Hepatocyte (in vitro differentiated cells): ENCODE results near the gene OR5D14. TPM values are rescaled to one million over a fixed set of nuclear protein-coding genes. Genes with fewer than 3 reads are reported as not detected.

Source experiments
- DNase-seq: peaks from one replicate; pipeline ENCODE4 v3.0.0-alpha.2; 2016; ENCODE audit warnings: low spot score
- H2AFZ ChIP-seq: fragments of 200-600 bp; sonication (generic); 2 replicates; pipeline ENCODE4 v1.6.0; 2016; ENCODE audit warnings: antibody characterized with exemption, mild to moderate bottlenecking
- H3K27ac ChIP-seq: fragments of 200-600 bp; sonication (generic); 2 replicates; pipeline ENCODE4 v1.5.1; 2016; ENCODE audit warnings: mild to moderate bottlenecking
- H3K27me3 ChIP-seq: fragments of 200-600 bp; sonication (generic); 2 replicates; pipeline ENCODE4 v1.6.1; 2016
- H3K36me3 ChIP-seq: fragments of 200-600 bp; sonication (generic); replicated peaks from 2 replicates; pipeline ENCODE4 v1.5.1; 2016; ENCODE audit warnings: low read depth; ENCODE audit not compliant: insufficient read depth
- H3K4me1 ChIP-seq: fragments of 200-600 bp; sonication (generic); 2 replicates; pipeline ENCODE4 v1.5.1; 2016; ENCODE audit warnings: mild to moderate bottlenecking, moderate library complexity; ENCODE audit not compliant: insufficient read depth
- H3K4me2 ChIP-seq: fragments of 200-600 bp; sonication (generic); 2 replicates; pipeline ENCODE4 v1.6.0; 2016
- H3K4me3 ChIP-seq: fragments of 200-600 bp; sonication (generic); 2 replicates; pipeline ENCODE4 v1.5.1; 2016; ENCODE audit warnings: mild to moderate bottlenecking
- H3K79me2 ChIP-seq: fragments of 200-600 bp; sonication (generic); 2 replicates; pipeline ENCODE4 v1.6.0; 2017; ENCODE audit warnings: mild to moderate bottlenecking
- H3K9me2 ChIP-seq: fragments of 200-600 bp; sonication (generic); replicated peaks from 2 replicates; pipeline ENCODE4 v1.6.0; 2017; ENCODE audit warnings: mild to moderate bottlenecking; ENCODE audit not compliant: insufficient read depth
- H3K9me3 ChIP-seq: fragments of 200-600 bp; sonication (generic); 2 replicates; pipeline ENCODE4 v1.5.1; 2016; ENCODE audit warnings: low read depth, mild to moderate bottlenecking
- H4K20me1 ChIP-seq: fragments of 200-600 bp; sonication (generic); 2 replicates; pipeline ENCODE4 v1.6.0; 2016; ENCODE audit warnings: mild to moderate bottlenecking; ENCODE audit not compliant: insufficient read depth, poor library complexity, severe bottlenecking
- EZH2 ChIP-seq: fragments of 200-600 bp; sonication (generic); IDR thresholded peaks from 2 replicates; pipeline ENCODE4 v1.6.1; 2016; ENCODE audit warnings: antibody characterized with exemption, mild to moderate bottlenecking, borderline replicate concordance
- EZH2phosphoT487 ChIP-seq: fragments of 200-600 bp; sonication (generic); IDR thresholded peaks from one replicate; pipeline ENCODE4 v1.6.1; 2018; ENCODE audit warnings: antibody characterized with exemption, mild to moderate bottlenecking, low read depth, moderate library complexity; ENCODE audit not compliant: unreplicated experiment, severe bottlenecking
- WGBS: methylation state at CpG from one replicate; pipeline ENCODE4 v1.1.6; 2016; ENCODE audit warnings: low lambda C conversion rate; ENCODE audit errors: missing lambda C conversion rate; 5-methylcytosine and 5-hydroxymethylcytosine counted together
- polyA plus RNA-seq: library from polyadenylated mRNA; unstranded; fragments of >200 nt; fragmentation: Nextera tagmentation; extraction: Ambion mirVana; gene quantifications from 2 replicates; pipeline ENCODE4 v1.2.1, GENCODE V29; 2016
- total RNA-seq: library from RNA; depleted of rRNA; stranded (reverse); fragments of >200 nt; gene quantifications from 2 replicates; pipeline ENCODE4 v1.2.3, GENCODE V29; 2014
- TF ChIP-seq, protein P1 (sequence below): fragments of 200-600 bp; sonication (generic); IDR thresholded peaks from 2 replicates; pipeline ENCODE4 v1.5.1; 2016; ENCODE audit warnings: antibody characterized with exemption, mild to moderate bottlenecking; ENCODE audit not compliant: poor library complexity

OR5D14 gene
- total and polyA plus RNA-seq, 2 experiments from 2014 or later: not detected

- Histone ChIP-seq H3K36me3 (no peaks in the 10 kb centered on the region), H3K27me3 (no peaks in the 10 kb centered on the region), H2AFZ (no peak within 1 kb of the TSS), H3K4me3 (no peak within 1 kb of the TSS), H3K4me1 (no peaks in the 10 kb centered on the region), H4K20me1 (no peaks in the 10 kb centered on the region), H3K9me2 (no peaks in the 10 kb centered on the region), H3K79me2 (no peaks in the 10 kb centered on the region), H3K4me2 (no peak within 1 kb of the TSS), H3K9me3 (no peaks in the 10 kb centered on the region), H3K27ac (no peak within 1 kb of the TSS)
- 49% methylated on average over 3 of the region's 3 CpGs for WGBS
- TF ChIP-seq EZH2phosphoT487: no peak
- no peak for TF ChIP-seq EZH2
- TF ChIP-seq, protein P1, sequence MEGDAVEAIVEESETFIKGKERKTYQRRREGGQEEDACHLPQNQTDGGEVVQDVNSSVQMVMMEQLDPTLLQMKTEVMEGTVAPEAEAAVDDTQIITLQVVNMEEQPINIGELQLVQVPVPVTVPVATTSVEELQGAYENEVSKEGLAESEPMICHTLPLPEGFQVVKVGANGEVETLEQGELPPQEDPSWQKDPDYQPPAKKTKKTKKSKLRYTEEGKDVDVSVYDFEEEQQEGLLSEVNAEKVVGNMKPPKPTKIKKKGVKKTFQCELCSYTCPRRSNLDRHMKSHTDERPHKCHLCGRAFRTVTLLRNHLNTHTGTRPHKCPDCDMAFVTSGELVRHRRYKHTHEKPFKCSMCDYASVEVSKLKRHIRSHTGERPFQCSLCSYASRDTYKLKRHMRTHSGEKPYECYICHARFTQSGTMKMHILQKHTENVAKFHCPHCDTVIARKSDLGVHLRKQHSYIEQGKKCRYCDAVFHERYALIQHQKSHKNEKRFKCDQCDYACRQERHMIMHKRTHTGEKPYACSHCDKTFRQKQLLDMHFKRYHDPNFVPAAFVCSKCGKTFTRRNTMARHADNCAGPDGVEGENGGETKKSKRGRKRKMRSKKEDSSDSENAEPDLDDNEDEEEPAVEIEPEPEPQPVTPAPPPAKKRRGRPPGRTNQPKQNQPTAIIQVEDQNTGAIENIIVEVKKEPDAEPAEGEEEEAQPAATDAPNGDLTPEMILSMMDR: no peak
- DNase-seq: no peak
Measured at GRCh38 chr11:55838452-55838851, 43.1 kb downstream of the OR5D14 start, which contains the start of gene OR5D16. TSS of gene OR5D16 (plus strand) at chr11:55838752. CDS start at chr11:55838752, 0 bp downstream.

Other genes with a start within 250 kb of the OR5D14 start
- not detected in 2 replicates for gene OR4C15, start 241.1 kb upstream of the OR5D14 start, total RNA-seq
- gene OR4C15, start 241.1 kb upstream of the OR5D14 start, polyA plus RNA-seq: not detected in 2 replicates
- not detected in 2 replicates for gene OR4C16, start 223.4 kb upstream of the OR5D14 start, total RNA-seq
- not detected in 2 replicates for gene OR4C16, start 223.4 kb upstream of the OR5D14 start, polyA plus RNA-seq
- gene OR4C11, start 187.9 kb upstream of the OR5D14 start, total RNA-seq: not detected in 2 replicates
- gene OR4C11, start 187.9 kb upstream of the OR5D14 start, polyA plus RNA-seq: not detected in 2 replicates
- not detected in 2 replicates for gene OR4P4, start 160.4 kb upstream of the OR5D14 start, total RNA-seq
- not detected in 2 replicates for gene OR4P4, start 160.4 kb upstream of the OR5D14 start, polyA plus RNA-seq
- not detected in 2 replicates for gene OR4S2, start 147.2 kb upstream of the OR5D14 start, total RNA-seq
- not detected in 2 replicates for gene OR4S2, start 147.2 kb upstream of the OR5D14 start, polyA plus RNA-seq
- not detected in 2 replicates for gene OR4C6, start 133.4 kb upstream of the OR5D14 start, total RNA-seq
- not detected in 2 replicates for gene OR4C6, start 133.4 kb upstream of the OR5D14 start, polyA plus RNA-seq
- gene OR5D13, start 22.1 kb upstream of the OR5D14 start, total RNA-seq: not detected in 2 replicates
- gene OR5D13, start 22.1 kb upstream of the OR5D14 start, polyA plus RNA-seq: not detected in 2 replicates
- not detected in 2 replicates for gene OR5L1, start 15.8 kb downstream of the OR5D14 start, total RNA-seq
- not detected in 2 replicates for gene OR5L1, start 15.8 kb downstream of the OR5D14 start, polyA plus RNA-seq
- gene OR5D18, start 24.1 kb downstream of the OR5D14 start, total RNA-seq: not detected in 2 replicates
- gene OR5D18, start 24.1 kb downstream of the OR5D14 start, polyA plus RNA-seq: not detected in 2 replicates
- gene OR5L2, start 31.7 kb downstream of the OR5D14 start, total RNA-seq: not detected in 2 replicates
- gene OR5L2, start 31.7 kb downstream of the OR5D14 start, polyA plus RNA-seq: not detected in 2 replicates
- gene OR5D16, start 43.2 kb downstream of the OR5D14 start, total RNA-seq: not detected in 2 replicates
- gene OR5D16, start 43.2 kb downstream of the OR5D14 start, polyA plus RNA-seq: not detected in 2 replicates
- gene TRIM51, start 87.7 kb downstream of the OR5D14 start, total RNA-seq: not detected in 2 replicates
- not detected in 2 replicates for gene TRIM51, start 87.7 kb downstream of the OR5D14 start, polyA plus RNA-seq
- not detected in 2 replicates for gene OR5W2, start 119.0 kb downstream of the OR5D14 start, total RNA-seq
- gene OR5W2, start 119.0 kb downstream of the OR5D14 start, polyA plus RNA-seq: not detected in 2 replicates
- not detected in 2 replicates for gene OR5I1, start 140.8 kb downstream of the OR5D14 start, total RNA-seq
- not detected in 2 replicates for gene OR5I1, start 140.8 kb downstream of the OR5D14 start, polyA plus RNA-seq
- not detected in 2 replicates for gene OR10AG1, start 174.4 kb downstream of the OR5D14 start, total RNA-seq
- not detected in 2 replicates for gene OR10AG1, start 174.4 kb downstream of the OR5D14 start, polyA plus RNA-seq
- not detected in 2 replicates for gene OR5F1, start 199.1 kb downstream of the OR5D14 start, total RNA-seq
- gene OR5F1, start 199.1 kb downstream of the OR5D14 start, polyA plus RNA-seq: not detected in 2 replicates
- not detected in 2 replicates for gene OR5AS1, start 232.1 kb downstream of the OR5D14 start, total RNA-seq
- not detected in 2 replicates for gene OR5AS1, start 232.1 kb downstream of the OR5D14 start, polyA plus RNA-seq